HL-60/S4 treated with retinoic acid at 250 ng/mL for 4 days and 3 days (cell line): ENCODE data around the gene DYNC2LI1.

Experiments
- in situ Hi-C: fragments of 300-500 bp; cut with MboI; formaldehyde crosslinking; loops from 2 replicates; pipeline ENCODE4 v1.7.0; 2022; ENCODE audit warnings: low sequenced_read_pairs

Gene DYNC2LI1

GRCh38 chr2:43812006-43812405 lies 38.2 kb downstream of the DYNC2LI1 start:
- in situ Hi-C loops: no loop called here

GRCh38 chr2:43812947-43813346 lies 39.1 kb downstream of the DYNC2LI1 start:
- in situ Hi-C loops: no loop called here

GRCh38 chr2:43814711-43815110 lies 40.9 kb downstream of the DYNC2LI1 start:
- in situ Hi-C loops: no loop called here

- in situ Hi-C loops: no loop called here
Measured at GRCh38 chr2:43818761-43819160, 44.9 kb downstream of the DYNC2LI1 start.

GRCh38 chr2:43819491-43820163 lies 45.8 kb downstream of the DYNC2LI1 start:
- in situ Hi-C loops: no loop called here

- in situ Hi-C loops: no loop called here
Measured at GRCh38 chr2:43822839-43823238, 49.0 kb downstream of the DYNC2LI1 start.

GRCh38 chr2:43823751-43824150 lies 49.9 kb downstream of the DYNC2LI1 start:
- in situ Hi-C loops: no loop called here

- in situ Hi-C loops: no loop called here
Measured at GRCh38 chr2:43824512-43824911, 50.7 kb downstream of the DYNC2LI1 start.

- in situ Hi-C loops: no loop called here
Measured at GRCh38 chr2:43824951-43825493, 51.2 kb downstream of the DYNC2LI1 start.

GRCh38 chr2:43825841-43826240 lies 52.0 kb downstream of the DYNC2LI1 start:
- in situ Hi-C loops: no loop called here

- in situ Hi-C loops: no loop called here
Measured at GRCh38 chr2:43826305-43827250, 52.7 kb downstream of the DYNC2LI1 start.

GRCh38 chr2:43831543-43832294 lies 57.9 kb downstream of the DYNC2LI1 start:
- in situ Hi-C loops: no loop called here

- in situ Hi-C loops: no loop called here
Measured at GRCh38 chr2:43832457-43832856, 58.6 kb downstream of the DYNC2LI1 start.

GRCh38 chr2:43837033-43837432 lies 63.2 kb downstream of the DYNC2LI1 start:
- in situ Hi-C loops: no loop called here

GRCh38 chr2:43837831-43838559 lies 64.2 kb downstream of the DYNC2LI1 start:
- in situ Hi-C loops: no loop called here

- in situ Hi-C loops: no loop called here
Measured at GRCh38 chr2:43838560-43839267, 64.9 kb downstream of the DYNC2LI1 start, which contains the start of the genes ABCG5 and ABCG8. Gene ABCG5 (minus strand): TSS chr2:43838839. CDS start chr2:43838679, 160 bp downstream. Gene ABCG8 (plus strand): TSS chr2:43838971. CDS start chr2:43839054, 83 bp downstream.

GRCh38 chr2:43839776-43840564 lies 66.1 kb downstream of the DYNC2LI1 start:
- in situ Hi-C loops: no loop called here

- in situ Hi-C loops: no loop called here
Measured at GRCh38 chr2:43840965-43841364, 67.1 kb downstream of the DYNC2LI1 start.
